Bronchial epithelial cell (primary cell): ENCODE data around the gene TOR4A. TPM values are rescaled to one million over a fixed set of nuclear protein-coding genes. Genes with fewer than 3 reads are reported as not detected.

Source experiments
- DNase-seq: peaks from one replicate; pipeline ENCODE4 v3.0.0-alpha.2; 2010; ENCODE audit warnings: low read depth
- FAIRE-seq: peaks from 2 replicates; lab custom pipeline; 2011; peaks lifted over from hg19 to GRCh38; lab: Jason Lieb, UNC
- H3K27me3 ChIP-seq: 2 replicates; pipeline ENCODE4 v1.5.1; 2011; ENCODE audit warnings: low read length; ENCODE audit not compliant: control insufficient read depth, insufficient read depth
- H3K36me3 ChIP-seq: 2 replicates; pipeline ENCODE4 v1.5.1; 2011; ENCODE audit warnings: low read length; ENCODE audit not compliant: control insufficient read depth, insufficient read depth
- H3K4me3 ChIP-seq: 2 replicates; pipeline ENCODE4 v1.5.1; 2011; ENCODE audit warnings: mild to moderate bottlenecking, low read depth, low read length, control low read depth
- CTCF ChIP-seq: IDR thresholded peaks from 2 replicates; pipeline ENCODE4 v1.5.1; 2011; ENCODE audit warnings: mild to moderate bottlenecking, moderate library complexity, low read length, control low read depth, inconsistent platforms; ENCODE audit not compliant: insufficient read depth, severe bottlenecking
- total RNA-seq: library from RNA; depleted of rRNA; stranded (reverse); fragments of >200 nt; gene quantifications from 2 replicates; pipeline ENCODE4 v1.2.1, GENCODE V29; 2014

TOR4A gene
- total RNA-seq, 1 donor from 2014 or later: 18.7 TPM

- H3K27me3 ChIP-seq: no peaks in the 10 kb centered on the region
- TF ChIP-seq CTCF: no peak
- FAIRE-seq (no peak), DNase-seq (no peak)
- no peak overlapping the region for H3K4me3 ChIP-seq
- peaks cover 4% of the 10 kb centered on the region for H3K36me3 ChIP-seq
Observed at GRCh38 chr9:137252555-137253506, 24.7 kb upstream of the TOR4A start.

GRCh38 chr9:137253717-137254623 is 23.6 kb upstream of the TOR4A start:
- no peaks in the 10 kb centered on the region for H3K27me3 ChIP-seq
- no peak for TF ChIP-seq CTCF
- DNase-seq (no peak), FAIRE-seq (no peak)
- peaks cover 4% of the 10 kb centered on the region for H3K36me3 ChIP-seq
- peak overlapping the region; percentile 89 for H3K4me3 ChIP-seq

- peak; percentile 9 for TF ChIP-seq CTCF
- peak; percentile 48 for DNase-seq
- peaks cover 9% of the 10 kb centered on the region for H3K36me3 ChIP-seq
- no peaks in the 10 kb centered on the region for H3K27me3 ChIP-seq
- no peak for FAIRE-seq
- peak within 1 kb of the TSS; percentile 89 for H3K4me3 ChIP-seq
Observed at GRCh38 chr9:137254624-137255447, 22.7 kb upstream of the TOR4A start, which contains the start of gene NELFB. NELFB (plus strand) TSS chr9:137255327.

GRCh38 chr9:137255448-137256114 is 21.9 kb upstream of the TOR4A start:
- no peak for FAIRE-seq
- H3K27me3 ChIP-seq: no peaks in the 10 kb centered on the region
- TF ChIP-seq CTCF: no peak

DNA sequence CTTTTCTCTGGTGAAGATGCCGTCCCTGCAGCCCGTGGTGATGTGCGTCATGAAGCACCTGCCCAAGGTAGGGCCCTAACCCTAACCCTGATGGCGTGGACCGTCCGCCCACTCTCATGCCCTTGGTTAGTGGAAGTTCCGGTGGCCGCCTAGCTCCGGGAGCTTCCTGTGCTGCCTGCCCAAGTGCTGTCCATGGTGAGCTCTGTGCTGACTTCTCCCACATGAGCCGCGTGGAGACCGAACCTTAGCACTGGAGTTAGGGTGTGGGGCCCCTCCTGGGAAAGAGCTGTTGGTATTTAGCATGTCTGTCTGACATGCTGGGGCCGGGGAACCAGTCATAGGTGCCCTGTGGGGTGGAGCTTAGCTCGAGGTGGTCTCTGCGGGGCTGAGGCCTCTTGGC is 21.2 kb upstream of the TOR4A start:
- peak overlapping the region; percentile 89 for H3K4me3 ChIP-seq
- DNase-seq (no peak), FAIRE-seq (no peak)
- no peaks in the 10 kb centered on the region for H3K27me3 ChIP-seq
- no peak for TF ChIP-seq CTCF
- peaks cover 9% of the 10 kb centered on the region for H3K36me3 ChIP-seq

More at GRCh38 chr9:137255448-137256114, 21.9 kb upstream of the TOR4A start:
- Histone ChIP-seq H3K4me3 (peak overlapping the region; percentile 89), H3K36me3 (peaks cover 9% of the 10 kb centered on the region)
- no peak for DNase-seq
